ENCODE results near the gene NDFIP2. TPM values are rescaled to one million over a fixed set of nuclear protein-coding genes. Genes with fewer than 3 reads are reported as not detected.

NDFIP2 gene
- total RNA-seq, 1 experiment from 2014 or later = 81.6 TPM

GRCh38 chr13:79457390-79457789 lies 23.6 kb upstream of the NDFIP2 start:
- no peak for DNase-seq (ENCODE audit: unreplicated experiment)
- no peak overlapping the region for H3K4me3 Mint-ChIP-seq (ENCODE audit: unreplicated experiment)
- ChIA-PET POLR2A (interaction anchor here (1.8 kb wide), 1 partner anchor 24 kb away, joined by 6 read pairs; the partner anchor contains the start of gene NDFIP2), CTCF (interaction anchor here (0.7 to 1.9 kb wide), 4 partner anchors 11 to 79 kb away, joined by 3 to 7 read pairs (median 3); no protein-coding TSS in a partner anchor)
- intact Hi-C loops (cut with micrococcal nuclease) = no loop called here
- TF ChIP-seq CTCF (IDR thresholded peaks at IDR 0.05; ENCODE audit: unreplicated experiment) = no peak
- no peaks in the 10 kb centered on the region for H3K27me3 Mint-ChIP-seq (ENCODE audit: insufficient read depth, unreplicated experiment)
- no peaks in the 10 kb centered on the region for H3K36me3 Mint-ChIP-seq (ENCODE audit: insufficient read depth, unreplicated experiment)
- BruUV-seq (replicated peaks) = no TSS peak
- H3K9me3 Mint-ChIP-seq (ENCODE audit: unreplicated experiment) = no peaks in the 10 kb centered on the region
- no peaks in the 10 kb centered on the region for H3K4me1 Mint-ChIP-seq (ENCODE audit: insufficient read depth, unreplicated experiment)
- H3K27ac Mint-ChIP-seq (ENCODE audit: low read depth, unreplicated experiment) = no peak overlapping the region

- Mint-ChIP-seq H3K27ac (ENCODE audit: low read depth, unreplicated experiment) (no peak overlapping the region), H3K9me3 (ENCODE audit: unreplicated experiment) (no peaks in the 10 kb centered on the region), H3K27me3 (ENCODE audit: insufficient read depth, unreplicated experiment) (no peaks in the 10 kb centered on the region), H3K4me1 (ENCODE audit: insufficient read depth, unreplicated experiment) (no peaks in the 10 kb centered on the region), H3K36me3 (ENCODE audit: insufficient read depth, unreplicated experiment) (no peaks in the 10 kb centered on the region), H3K4me3 (ENCODE audit: unreplicated experiment) (no peak overlapping the region)
- BruUV-seq (replicated peaks) = no TSS peak
- intact Hi-C loops (cut with micrococcal nuclease) = no loop called here
- ChIA-PET CTCF (interaction anchor here (0.7 to 1.9 kb wide), 3 partner anchors 10 to 79 kb away, joined by 3 to 7 read pairs (median 3); no protein-coding TSS in a partner anchor), POLR2A (interaction anchor here (0.7 to 1.8 kb wide), 2 partner anchors 23 to 1685 kb away, joined by 4 to 6 read pairs; partner anchors contain the start of gene NDFIP2)
- peak; percentile 59 for DNase-seq (ENCODE audit: unreplicated experiment)
- TF ChIP-seq CTCF (IDR thresholded peaks at IDR 0.05; ENCODE audit: unreplicated experiment) = no peak
Observed at GRCh38 chr13:79457948-79458347, 23.0 kb upstream of the NDFIP2 start.

DNA sequence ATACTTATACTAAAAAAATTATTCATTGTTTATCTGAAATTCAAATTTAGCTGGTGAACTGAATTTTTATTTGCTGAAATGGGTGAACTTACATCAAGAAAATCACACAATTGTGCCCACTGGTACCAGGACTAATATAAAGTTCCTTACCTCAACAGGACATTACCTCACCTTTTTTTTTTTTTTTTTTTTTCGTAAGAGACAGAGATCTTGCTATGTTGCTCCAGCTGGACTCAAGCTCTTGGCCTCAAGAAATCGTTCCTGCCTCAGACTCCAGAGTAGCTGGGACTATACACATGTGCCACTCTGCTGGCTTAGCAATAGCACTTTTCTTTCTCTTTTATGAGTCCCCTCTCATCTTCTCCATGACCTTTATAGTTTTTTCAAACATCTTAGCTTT lies 22.5 kb upstream of the NDFIP2 start:
- BruUV-seq (replicated peaks) = no TSS peak
- no peak overlapping the region for H3K27ac Mint-ChIP-seq (ENCODE audit: low read depth, unreplicated experiment)
- TF ChIP-seq CTCF (IDR thresholded peaks at IDR 0.05; ENCODE audit: unreplicated experiment) = no peak
- intact Hi-C loops (cut with micrococcal nuclease) = no loop called here
- ChIA-PET CTCF (interaction anchor here (1.9 kb wide), 1 partner anchor 10 kb away, joined by 7 read pairs; no protein-coding TSS in a partner anchor), POLR2A (interaction anchor here (0.6 to 0.8 kb wide), 3 partner anchors 57 to 1685 kb away, joined by 3 to 4 read pairs (median 3); no protein-coding TSS in a partner anchor)
- H3K27me3 Mint-ChIP-seq (ENCODE audit: insufficient read depth, unreplicated experiment) = no peaks in the 10 kb centered on the region
- no peak for DNase-seq (ENCODE audit: unreplicated experiment)
- H3K36me3 Mint-ChIP-seq (ENCODE audit: insufficient read depth, unreplicated experiment) = no peaks in the 10 kb centered on the region
- no peaks in the 10 kb centered on the region for H3K9me3 Mint-ChIP-seq (ENCODE audit: unreplicated experiment)
- H3K4me1 Mint-ChIP-seq (ENCODE audit: insufficient read depth, unreplicated experiment) = no peaks in the 10 kb centered on the region
- H3K4me3 Mint-ChIP-seq (ENCODE audit: unreplicated experiment) = no peak overlapping the region

DNA sequence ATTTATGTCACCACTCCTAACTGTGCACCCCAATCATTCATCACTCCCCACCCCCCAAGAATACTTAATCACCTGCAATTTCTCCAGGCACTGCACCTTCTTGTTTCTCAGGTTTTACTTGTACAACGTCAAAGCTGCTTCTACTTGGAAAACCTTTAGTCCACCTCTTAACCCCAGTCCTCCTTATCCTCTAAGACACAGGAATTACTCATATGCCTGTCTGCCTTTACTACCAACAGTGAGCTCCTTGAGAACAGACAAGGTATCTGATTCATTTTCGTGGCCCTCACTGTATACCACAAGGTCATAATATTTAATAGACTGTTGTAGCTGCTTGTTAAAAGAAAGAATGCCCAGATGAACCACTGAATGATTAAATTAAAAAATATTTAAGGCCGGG lies 21.0 kb upstream of the NDFIP2 start:
- no peaks in the 10 kb centered on the region for H3K27me3 Mint-ChIP-seq (ENCODE audit: insufficient read depth, unreplicated experiment)
- no peaks in the 10 kb centered on the region for H3K4me1 Mint-ChIP-seq (ENCODE audit: insufficient read depth, unreplicated experiment)
- no peak for DNase-seq (ENCODE audit: unreplicated experiment)
- ChIA-PET POLR2A (interaction anchor here (0.6 kb wide), 1 partner anchor 320 kb away, joined by 3 read pairs; no protein-coding TSS in a partner anchor), CTCF (interaction anchor here (0.6 to 1.0 kb wide), 3 partner anchors 36 to 1681 kb away, joined by 3 to 6 read pairs (median 3); no protein-coding TSS in a partner anchor)
- no peaks in the 10 kb centered on the region for H3K9me3 Mint-ChIP-seq (ENCODE audit: unreplicated experiment)
- intact Hi-C loops (cut with micrococcal nuclease) = no loop called here
- no peak overlapping the region for H3K27ac Mint-ChIP-seq (ENCODE audit: low read depth, unreplicated experiment)
- TF ChIP-seq CTCF (IDR thresholded peaks at IDR 0.05; ENCODE audit: unreplicated experiment) = no peak
- H3K36me3 Mint-ChIP-seq (ENCODE audit: insufficient read depth, unreplicated experiment) = no peaks in the 10 kb centered on the region
- no peak overlapping the region for H3K4me3 Mint-ChIP-seq (ENCODE audit: unreplicated experiment)
- BruUV-seq (replicated peaks) = no TSS peak
